SK-N-MC (cell line): ENCODE results near the gene TCF7L1.
A peak's percentile ranks its signal among the peaks of the same experiment; 100 is the strongest.
"Not testable (repeated sequence)": the region's sequence is repeated elsewhere in the genome, so short reads cannot be mapped to it uniquely, and the experiment has no call there.

ENCODE experiments used
- DNase-seq: peaks from one replicate; pipeline ENCODE4 v3.0.0-alpha.2; 2011; ENCODE audit warnings: low read depth, low spot score
- H3K27ac ChIP-seq: fragments of 200-600 bp; sonication (generic); 2 replicates; pipeline ENCODE4 v1.5.1; 2016; ENCODE audit warnings: mixed run types
- H3K36me3 ChIP-seq: fragments of 200-600 bp; sonication (generic); 2 replicates; pipeline ENCODE4 v1.6.1; 2017; ENCODE audit warnings: antibody characterized with exemption, low read length, mixed read lengths; ENCODE audit not compliant: insufficient read depth
- H3K4me3 ChIP-seq: fragments of 200-600 bp; sonication (generic); 2 replicates; pipeline ENCODE4 v1.5.1; 2016
- H3K9ac ChIP-seq: fragments of 200-600 bp; sonication (generic); 2 replicates; pipeline ENCODE4 v1.8.0; 2017; ENCODE audit warnings: mixed run types, mixed read lengths; ENCODE audit not compliant: insufficient read length
- H3K9me3 ChIP-seq: fragments of 200-600 bp; sonication (generic); 2 replicates; pipeline ENCODE4 v1.6.1; 2017; ENCODE audit warnings: low read depth, mild to moderate bottlenecking, antibody characterized with exemption, low read length, moderate library complexity, mixed read lengths
- EZH2 ChIP-seq: fragments of 200-600 bp; sonication (generic); IDR thresholded peaks from one replicate; pipeline ENCODE4 v1.6.1; 2017; ENCODE audit warnings: antibody characterized with exemption
- FOXP2 ChIP-seq: optimal IDR thresholded peaks from 2 replicates; pipeline ENCODE3; 2011; ENCODE audit warnings: mild to moderate bottlenecking, moderate library complexity; ENCODE audit not compliant: insufficient read depth; ENCODE audit errors: extremely low read length, control extremely low read depth
- POLR2AphosphoS5 ChIP-seq: IDR thresholded peaks from 2 replicates; pipeline ENCODE4 v1.6.1; 2012; ENCODE audit warnings: mild to moderate bottlenecking, low read depth, low read length, borderline replicate concordance

The TCF7L1 gene

GRCh38 chr2:85329181-85329651 is 196.0 kb downstream of the TCF7L1 start:
- Histone ChIP-seq H3K4me3 (peak overlapping the region; percentile 84; the same call in 1 of the 2 replicates), H3K36me3 (peaks cover 25% of the 10 kb centered on the region), H3K9me3 (no peaks in the 10 kb centered on the region), H3K9ac (no peak overlapping the region), H3K27ac (no peak overlapping the region)
- TF ChIP-seq POLR2AphosphoS5 (no peak), FOXP2 (no peak), EZH2 (no peak)
- no peak for DNase-seq

DNA sequence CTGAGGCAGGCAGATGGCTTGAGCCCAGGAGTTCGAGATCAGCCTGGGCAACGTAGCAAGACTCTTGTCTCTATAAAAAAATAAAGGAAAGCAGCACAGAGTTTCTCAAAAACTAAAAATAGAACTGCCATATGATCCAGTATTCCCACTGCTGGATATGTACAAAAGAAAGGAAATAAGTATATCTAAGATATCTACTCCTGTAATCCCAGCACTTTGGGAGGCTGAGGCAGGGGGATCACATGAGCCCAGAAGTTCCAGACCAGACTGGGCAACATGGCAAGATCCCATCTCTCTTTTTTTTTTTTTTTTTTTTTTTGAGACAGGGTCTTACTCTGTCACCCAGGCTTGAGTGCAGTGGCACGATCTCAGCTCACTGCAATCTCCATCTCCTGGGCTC is 196.5 kb downstream of the TCF7L1 start:
- H3K9ac ChIP-seq, H3K9me3 ChIP-seq, H3K4me3 ChIP-seq, DNase-seq, H3K27ac ChIP-seq: not testable (repeated sequence)
- peaks cover 20% of the 10 kb centered on the region for H3K36me3 ChIP-seq

DNA sequence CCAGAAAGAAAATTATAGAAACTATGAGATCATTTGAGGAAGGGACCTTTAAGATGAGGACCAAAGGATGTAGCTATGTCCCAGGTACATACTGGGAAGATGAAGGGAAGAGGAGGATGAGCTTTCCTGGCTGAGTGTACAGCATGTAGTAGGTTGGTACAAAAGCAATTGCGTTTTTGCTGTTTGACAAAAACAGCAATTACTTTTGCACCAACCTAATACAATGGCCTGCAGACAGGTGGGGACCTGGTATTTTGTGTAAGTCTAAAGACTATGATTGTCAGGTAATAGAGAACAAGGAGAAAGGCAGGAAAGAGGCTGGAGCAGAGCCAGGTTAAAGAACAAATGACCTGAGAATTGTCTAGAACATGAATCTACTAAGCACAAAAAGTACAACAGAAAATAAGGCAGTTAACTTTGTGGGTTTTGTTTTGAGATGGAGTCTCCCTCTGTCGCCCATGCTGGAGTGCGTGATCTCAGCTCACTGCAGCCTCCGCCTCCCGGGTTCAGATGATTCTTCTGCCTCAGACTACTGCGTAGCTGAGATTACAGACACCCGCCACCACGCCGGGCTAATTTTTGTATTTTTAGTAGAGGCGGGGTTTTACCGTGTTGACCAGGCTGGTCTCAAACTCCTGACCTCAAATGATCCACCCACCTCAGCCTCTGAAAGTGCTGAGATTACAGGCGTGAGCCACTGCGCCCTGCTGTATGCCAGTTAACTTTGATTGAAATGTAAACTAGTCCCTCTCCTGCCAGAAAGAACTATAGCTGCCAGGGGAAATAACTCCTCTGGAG is 197.8 kb downstream of the TCF7L1 start:
- no peak overlapping the region for H3K4me3 ChIP-seq
- no peak overlapping the region for H3K27ac ChIP-seq
- no peak for DNase-seq
- H3K36me3 ChIP-seq: peaks cover 6% of the 10 kb centered on the region
- TF ChIP-seq EZH2: no peak
- TF ChIP-seq FOXP2: no peak
- no peaks in the 10 kb centered on the region for H3K9me3 ChIP-seq
- H3K9ac ChIP-seq: no peak overlapping the region

DNA sequence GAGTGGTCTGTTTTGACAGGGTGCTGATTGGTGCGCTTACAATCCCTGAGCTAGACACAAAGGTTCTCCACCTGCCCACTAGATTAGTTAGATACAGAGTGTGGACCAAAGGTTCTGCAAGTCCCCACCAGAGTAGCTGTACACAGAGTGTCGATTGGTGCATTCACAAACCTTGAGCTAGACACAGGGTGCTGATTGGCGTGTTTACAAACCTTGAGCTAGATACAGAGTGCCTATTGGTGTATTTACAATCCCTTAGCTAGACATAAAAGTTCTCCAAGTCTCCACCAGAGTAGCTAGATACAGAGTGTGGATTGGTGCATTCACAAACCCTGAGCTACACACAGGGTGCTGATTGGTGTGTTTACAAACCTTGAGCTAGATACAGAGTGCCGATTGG is 200.7 kb downstream of the TCF7L1 start:
- H3K36me3 ChIP-seq, H3K4me3 ChIP-seq, H3K27ac ChIP-seq, H3K9me3 ChIP-seq, H3K9ac ChIP-seq, DNase-seq: not testable (repeated sequence)

DNA sequence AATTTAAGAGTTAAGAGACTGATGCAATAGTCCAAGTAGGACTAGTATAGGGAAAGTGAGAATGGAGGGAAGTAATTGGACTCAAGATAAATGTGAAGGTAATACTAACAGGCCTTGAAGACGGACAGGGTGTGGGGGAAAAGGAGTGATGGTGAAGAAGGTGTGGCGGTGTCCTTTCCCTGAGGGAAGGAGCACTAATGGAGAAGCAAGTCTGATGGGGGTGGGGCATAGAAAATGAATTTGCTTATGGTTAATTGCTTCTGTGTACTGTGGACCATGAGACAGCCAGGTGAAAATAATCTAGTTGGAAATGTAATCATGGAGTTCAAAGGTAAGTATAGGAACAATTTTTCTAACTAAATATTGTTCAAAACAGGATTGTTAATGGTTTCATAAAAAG is 201.7 kb downstream of the TCF7L1 start:
- no peak for DNase-seq
- Histone ChIP-seq H3K4me3 (no peak overlapping the region), H3K9ac (no peak overlapping the region), H3K9me3 (no peaks in the 10 kb centered on the region), H3K27ac (no peak overlapping the region), H3K36me3 (no peaks in the 10 kb centered on the region)
- no peak for TF ChIP-seq EZH2
- no peak for TF ChIP-seq POLR2AphosphoS5
- no peak for TF ChIP-seq FOXP2

GRCh38 chr2:85340034-85340892 is 207.1 kb downstream of the TCF7L1 start:
- Histone ChIP-seq H3K4me3 (no peak overlapping the region), H3K36me3 (no peaks in the 10 kb centered on the region), H3K9ac (no peak overlapping the region), H3K9me3 (no peaks in the 10 kb centered on the region), H3K27ac (no peak overlapping the region)
- no peak for DNase-seq
- TF ChIP-seq POLR2AphosphoS5 (no peak), EZH2 (no peak), FOXP2 (no peak)

GRCh38 chr2:85341269-85342029 is 208.3 kb downstream of the TCF7L1 start:
- no peak for TF ChIP-seq POLR2AphosphoS5
- no peak for TF ChIP-seq EZH2
- TF ChIP-seq FOXP2: no peak
- Histone ChIP-seq H3K36me3 (no peaks in the 10 kb centered on the region), H3K9me3 (no peaks in the 10 kb centered on the region), H3K4me3 (no peak overlapping the region), H3K27ac (no peak overlapping the region), H3K9ac (no peak overlapping the region)
- no peak for DNase-seq

DNA sequence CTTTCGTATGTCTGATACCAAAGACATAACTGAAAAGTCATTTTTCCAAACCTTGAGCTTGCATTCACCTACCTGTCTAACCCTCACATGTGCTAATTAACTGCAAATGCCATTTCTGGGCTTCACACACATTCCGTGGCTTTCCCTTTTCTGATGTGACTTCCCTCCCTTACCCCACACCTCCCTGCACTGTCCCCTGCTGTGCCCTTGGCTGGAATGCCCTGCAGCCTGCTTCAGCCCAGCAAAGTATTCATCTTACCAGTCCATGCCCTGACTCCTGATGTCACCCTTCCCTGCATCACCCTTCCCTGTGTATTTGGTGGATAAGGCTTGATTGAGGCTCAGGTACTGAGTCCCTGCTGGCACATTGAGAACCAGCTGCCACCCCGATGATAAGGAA is 209.0 kb downstream of the TCF7L1 start:
- no peaks in the 10 kb centered on the region for H3K36me3 ChIP-seq

DNA sequence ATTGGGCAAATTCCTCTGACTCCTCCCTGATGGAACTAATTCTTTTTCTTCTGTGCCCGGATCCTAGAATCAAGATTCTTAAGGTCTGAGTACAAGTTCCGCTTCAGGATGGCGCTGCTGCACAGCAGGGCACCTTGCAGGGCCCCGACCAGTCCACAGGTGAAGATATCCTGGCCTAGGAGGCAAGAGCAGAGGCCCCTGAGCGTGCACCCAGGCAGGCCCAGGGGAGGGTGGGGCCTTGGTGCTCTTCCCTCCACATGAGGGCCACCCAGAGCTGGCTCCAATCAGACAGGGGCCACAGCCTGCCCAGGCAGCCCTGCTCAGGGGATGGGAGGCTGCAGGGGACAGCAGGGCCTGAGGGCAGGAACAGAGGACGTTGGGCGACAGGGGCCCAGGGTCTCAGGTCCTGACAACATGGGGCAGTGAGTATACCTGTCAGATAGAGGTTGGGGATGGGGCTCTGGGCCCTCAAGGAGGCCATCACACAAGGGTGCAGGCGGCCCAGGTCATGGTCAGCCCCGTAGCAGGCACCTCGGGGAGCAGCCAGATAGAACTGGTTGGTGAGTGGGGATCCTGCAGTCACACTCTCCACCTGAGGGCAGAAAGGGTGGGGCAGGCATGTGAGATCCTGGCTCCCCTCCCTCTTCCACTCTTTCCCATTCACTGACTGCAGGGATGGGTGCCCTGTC is 210.2 kb downstream of the TCF7L1 start:
- H3K9me3 ChIP-seq, H3K4me3 ChIP-seq, H3K9ac ChIP-seq, H3K36me3 ChIP-seq, H3K27ac ChIP-seq, DNase-seq: not testable (repeated sequence)

More for the DNA sequence above, 209.0 kb downstream of the TCF7L1 start:
- no peak overlapping the region for H3K27ac ChIP-seq
- no peak for DNase-seq
- H3K9me3 ChIP-seq: no peaks in the 10 kb centered on the region
- no peak overlapping the region for H3K4me3 ChIP-seq
- no peak overlapping the region for H3K9ac ChIP-seq
- TF ChIP-seq EZH2 (no peak), FOXP2 (no peak), POLR2AphosphoS5 (no peak)
